Liver (tissue), 9 donors: ENCODE data around the gene CFAP47. TPM values are rescaled to one million over a fixed set of nuclear protein-coding genes. Genes with fewer than 3 reads are reported as not detected.

Source experiments
- DNase-seq: peaks from one replicate; pipeline ENCODE4 v3.0.0-alpha.2; 2017; ENCODE audit warnings: low spot score
- H3K27ac ChIP-seq, 2 donors: one replicate each; pipeline ENCODE4 v1.7.0; 2013; ENCODE audit warnings: inconsistent platforms in 2 of 2, low read length in 2 of 2, control low read depth in 1 of 2, low read depth in 1 of 2, mild to moderate bottlenecking in 1 of 2
- H3K27me3 ChIP-seq, 4 donors: one replicate each; pipeline versions ENCODE4 v1.6.1 to v1.7.0; 2013; ENCODE audit warnings: low read length in 3 of 4, inconsistent platforms in 1 of 4, mild to moderate bottlenecking in 1 of 4, moderate library complexity in 1 of 4; ENCODE audit not compliant: control insufficient read depth in 4 of 4, insufficient read depth in 4 of 4
- H3K36me3 ChIP-seq, 4 donors: one replicate each; pipeline versions ENCODE4 v1.6.1 to v1.7.0; 2013; ENCODE audit warnings: low read length in 3 of 4, mild to moderate bottlenecking in 3 of 4, low read depth in 1 of 4, moderate library complexity in 1 of 4; ENCODE audit not compliant: control insufficient read depth in 4 of 4, insufficient read depth in 3 of 4
- H3K4me1 ChIP-seq, 4 donors: one replicate each; pipeline versions ENCODE4 v1.6.1 to v1.7.0; 2013; ENCODE audit warnings: low read length in 3 of 4, mild to moderate bottlenecking in 3 of 4, moderate library complexity in 1 of 4; ENCODE audit not compliant: control insufficient read depth in 4 of 4, insufficient read depth in 4 of 4
- H3K4me3 ChIP-seq, 3 donors: one replicate each; pipeline versions ENCODE4 v1.6.1 to v1.7.0; 2013; ENCODE audit warnings: low read length in 3 of 3, control low read depth in 1 of 3, low read depth in 1 of 3, mild to moderate bottlenecking in 1 of 3
- H3K9ac ChIP-seq, 2 donors: one replicate each; pipeline ENCODE4 v1.7.0; 2013; ENCODE audit warnings: low read length in 2 of 2, mild to moderate bottlenecking in 2 of 2, moderate library complexity in 2 of 2, control low read depth in 1 of 2, low read depth in 1 of 2
- H3K9me3 ChIP-seq, 4 donors: one replicate each; pipeline versions ENCODE4 v1.6.1 to v1.7.0; 2013; ENCODE audit warnings: low read length in 3 of 4; ENCODE audit not compliant: control insufficient read depth in 4 of 4
- CTCF ChIP-seq: fragments of 150-350 bp; IDR thresholded peaks from 2 replicates; pipeline ENCODE4 v1.5.1; 2017; ENCODE audit warnings: improper control_type of control experiment, low read depth, low read length; ENCODE audit not compliant: missing input control
- EGR1 ChIP-seq, 2 donors: IDR thresholded peaks; 2 replicates each; pipeline ENCODE4 v1.6.1; 2016 to 2018; ENCODE audit warnings: antibody characterized with exemption in 2 of 2, low read depth in 2 of 2
- FOXA1 ChIP-seq: IDR thresholded peaks from 2 replicates; pipeline ENCODE4 v1.6.1; 2016; ENCODE audit warnings: antibody characterized with exemption
- FOXA2 ChIP-seq: IDR thresholded peaks from 2 replicates; pipeline ENCODE4 v1.6.1; 2016; ENCODE audit warnings: antibody characterized with exemption
- GABPA ChIP-seq, 2 donors: IDR thresholded peaks in 1 of 2; conservative IDR thresholded peaks in 1 of 2; 2 replicates each; pipeline ENCODE4 v1.6.1; 2016; ENCODE audit warnings: antibody characterized with exemption in 2 of 2, mild to moderate bottlenecking in 1 of 2, moderate library complexity in 1 of 2
- HNF4A ChIP-seq, 2 donors: conservative IDR thresholded peaks; 2 replicates each; pipeline ENCODE4 v1.6.1; 2016; ENCODE audit warnings: antibody characterized with exemption in 2 of 2, mild to moderate bottlenecking in 2 of 2
- HNF4G ChIP-seq: IDR thresholded peaks from 2 replicates; pipeline ENCODE4 v1.6.1; 2016; ENCODE audit warnings: antibody characterized with exemption
- JUND ChIP-seq, 2 donors: IDR thresholded peaks; 2 replicates each; pipeline ENCODE4 v1.6.1; 2016; ENCODE audit warnings: antibody characterized with exemption in 2 of 2
- MAX ChIP-seq: IDR thresholded peaks from 2 replicates; pipeline ENCODE4 v1.6.1; 2016; ENCODE audit warnings: antibody characterized with exemption
- NR2F2 ChIP-seq: IDR thresholded peaks from 2 replicates; pipeline ENCODE4 v1.6.1; 2016; ENCODE audit warnings: antibody characterized with exemption
- RAD21 ChIP-seq, 2 donors: IDR thresholded peaks; 2 replicates each; pipeline ENCODE4 v1.6.1; 2016; ENCODE audit warnings: antibody characterized with exemption in 2 of 2, mild to moderate bottlenecking in 2 of 2
- REST ChIP-seq: IDR thresholded peaks from 2 replicates; pipeline ENCODE4 v1.6.1; 2016; ENCODE audit warnings: antibody characterized with exemption, mild to moderate bottlenecking
- RXRA ChIP-seq, 2 donors: IDR thresholded peaks; 2 replicates each; pipeline ENCODE4 v1.6.1; 2017 to 2018; ENCODE audit warnings: antibody characterized with exemption in 2 of 2, mild to moderate bottlenecking in 1 of 2
- SP1 ChIP-seq: IDR thresholded peaks from 2 replicates; pipeline ENCODE4 v1.6.1; 2018; ENCODE audit warnings: antibody characterized with exemption, mild to moderate bottlenecking
- YY1 ChIP-seq: IDR thresholded peaks from 2 replicates; pipeline ENCODE4 v1.6.1; 2016; ENCODE audit warnings: antibody characterized with exemption, mild to moderate bottlenecking
- ZBTB33 ChIP-seq: IDR thresholded peaks from 2 replicates; pipeline ENCODE4 v1.6.1; 2016; ENCODE audit warnings: antibody characterized with exemption
- WGBS: extraction: QIAGEN DNeasy Blood & Tissue Kit; methylation state at CpG from one replicate; pipeline ENCODE4 v1.1.7; 2013; 5-methylcytosine and 5-hydroxymethylcytosine counted together
- polyA plus RNA-seq, 2 donors: library from polyadenylated mRNA; stranded (reverse) in 1 of 2; unstranded in 1 of 2; fragments of 200-250 nt in 1 of 2; fragments of >200 nt in 1 of 2; fragmentation: Nextera tagmentation in 1 of 2; extraction: Ambion mirVana in 1 of 2; gene quantifications; one replicate each; pipeline versions ENCODE4 v1.2.1 to v1.2.3, GENCODE V29; 2013 to 2015
- total RNA-seq, 2 donors: library from RNA; depleted of rRNA; stranded (reverse); fragments of >200 nt; gene quantifications; one replicate each; pipeline ENCODE4 v1.2.3, GENCODE V29; 2014
- donor health status: healthy.
- donor health status: healthy.
- donor health status: healthy.
- donor health status: healthy.
- donor health status: healthy.

CFAP47 gene
- total and polyA plus RNA-seq, 4 donors, result under 0.01 to 0.03 (median 0.01) TPM; not detected in 1

GRCh38 chrX:36310136-36310535 lies 390.6 kb downstream of the CFAP47 start (continued):
- TF ChIP-seq CTCF, result no peak
- no peak for TF ChIP-seq RXRA (IDR thresholded peaks at IDR 0.05)
- no peak for TF ChIP-seq HNF4A (conservative IDR thresholded peaks at IDR 0.05)

- Histone ChIP-seq H3K27me3 (no peaks in the 10 kb centered on the region), H3K36me3 (no peaks in the 10 kb centered on the region), H3K27ac (no peak overlapping the region), H3K4me1 (no peaks in the 10 kb centered on the region), H3K9me3 (no peaks in the 10 kb centered on the region), H3K4me3 (no peak overlapping the region), H3K9ac (no peak overlapping the region)
- WGBS, result 80% methylated on average over 3 of the region's 3 CpGs
- DNase-seq, result no peak
- no peak for TF ChIP-seq FOXA2
- TF ChIP-seq JUND (IDR thresholded peaks at IDR 0.05), result no peak
- TF ChIP-seq NR2F2, result no peak
- no peak for TF ChIP-seq RAD21 (IDR thresholded peaks at IDR 0.05)
- TF ChIP-seq SP1, result no peak
- no peak for TF ChIP-seq HNF4A (conservative IDR thresholded peaks at IDR 0.05)
- TF ChIP-seq HNF4G, result no peak
- no peak for TF ChIP-seq REST
- TF ChIP-seq YY1, result no peak
- TF ChIP-seq GABPA (IDR thresholded peaks at IDR 0.05 in 1 of 2, conservative IDR thresholded peaks at IDR 0.05 in 1 of 2), result no peak
- no peak for TF ChIP-seq MAX
- no peak for TF ChIP-seq EGR1 (IDR thresholded peaks at IDR 0.05; ENCODE audit: low read depth in 2 of 2)
- TF ChIP-seq ZBTB33, result no peak
- no peak for TF ChIP-seq FOXA1
Observed at GRCh38 chrX:36314303-36314702, 394.8 kb downstream of the CFAP47 start.
